Keratinocyte (primary cell): Measurements from ENCODE around the gene RNF212. TPM values are rescaled to one million over a fixed set of nuclear protein-coding genes. Genes with fewer than 3 reads are reported as not detected.

Source experiments
- DNase-seq: peaks from one replicate; pipeline ENCODE4 v3.0.0-alpha.2; 2011; ENCODE audit warnings: low read depth, missing footprints, low spot score
- FAIRE-seq: peaks from 2 replicates; lab custom pipeline; 2011; peaks lifted over from hg19 to GRCh38; lab: Jason Lieb, UNC
- H2AFZ ChIP-seq: 2 replicates; pipeline ENCODE4 v1.6.0; 2012; ENCODE audit warnings: low read length, control low read depth, inconsistent platforms; ENCODE audit not compliant: control insufficient read depth
- H3K27ac ChIP-seq: 2 replicates; pipeline ENCODE4 v1.5.1; 2011; ENCODE audit warnings: low read length; ENCODE audit not compliant: control insufficient read depth, insufficient read depth
- H3K27me3 ChIP-seq: 3 replicates; pipeline ENCODE4 v1.6.0; 2011; ENCODE audit warnings: low read length; ENCODE audit not compliant: control insufficient read depth, insufficient read depth; ENCODE audit errors: extremely low read depth
- H3K36me3 ChIP-seq, 2 experiments: 2 replicates in 1 of 2; 3 replicates in 1 of 2; pipeline ENCODE4 v1.5.1; 2011; ENCODE audit warnings: low read length in 2 of 2, mild to moderate bottlenecking in 1 of 2; ENCODE audit not compliant: control insufficient read depth in 2 of 2, insufficient read depth in 2 of 2; ENCODE audit errors: extremely low read depth in 1 of 2
- H3K4me1 ChIP-seq: 3 replicates; pipeline ENCODE4 v1.5.1; 2011; ENCODE audit warnings: low read length; ENCODE audit not compliant: control insufficient read depth, insufficient read depth; ENCODE audit errors: extremely low read depth
- H3K4me2 ChIP-seq: 3 replicates; pipeline ENCODE4 v1.6.0; 2011; ENCODE audit warnings: low read depth, low read length; ENCODE audit not compliant: control insufficient read depth, insufficient read depth; ENCODE audit errors: extremely low read depth
- H3K4me3 ChIP-seq, 3 experiments: fragments of 200-600 bp in 1 of 3; sonication (generic) in 1 of 3; 2 replicates in 2 of 3; 3 replicates in 1 of 3; pipeline ENCODE4 v1.5.1; 2011 to 2016; ENCODE audit warnings: low read length in 3 of 3, mild to moderate bottlenecking in 3 of 3, control low read depth in 2 of 3, inconsistent platforms in 1 of 3, low read depth in 1 of 3, mixed read lengths in 1 of 3, mixed run types in 1 of 3, moderate library complexity in 1 of 3; ENCODE audit not compliant: control insufficient read depth in 2 of 3, insufficient read depth in 2 of 3; ENCODE audit errors: extremely low read depth in 1 of 3
- H3K79me2 ChIP-seq: 2 replicates; pipeline ENCODE4 v1.6.0; 2012; ENCODE audit warnings: low read length; ENCODE audit not compliant: control insufficient read depth, insufficient read depth
- H3K9ac ChIP-seq: 3 replicates; pipeline ENCODE4 v1.6.0; 2011; ENCODE audit warnings: low read length; ENCODE audit not compliant: control insufficient read depth, insufficient read depth; ENCODE audit errors: extremely low read depth
- H3K9me1 ChIP-seq: 3 replicates; pipeline ENCODE4 v1.6.0; 2011; ENCODE audit warnings: low read length; ENCODE audit not compliant: control insufficient read depth, insufficient read depth; ENCODE audit errors: extremely low read depth
- H3K9me3 ChIP-seq: 2 replicates; pipeline ENCODE4 v1.5.1; 2012; ENCODE audit warnings: low read depth, low read length; ENCODE audit not compliant: control insufficient read depth
- H4K20me1 ChIP-seq: 3 replicates; pipeline ENCODE4 v1.6.0; 2011; ENCODE audit warnings: low read length; ENCODE audit not compliant: control insufficient read depth, insufficient read depth; ENCODE audit errors: extremely low read depth
- EZH2 ChIP-seq: IDR thresholded peaks from one replicate; pipeline ENCODE4 v1.6.1; 2012; ENCODE audit warnings: inconsistent platforms, mild to moderate bottlenecking, low read length, moderate library complexity
- dilution Hi-C: fragments of 300-500 bp; cut with MboI; formaldehyde crosslinking; loops from one replicate; pipeline ENCODE4 v1.7.0; 2020; ENCODE audit warnings: low sequenced_read_pairs; ENCODE audit not compliant: extremely low pct_ligation_motif_present
- polyA plus RNA-seq, 5 experiments: library from polyadenylated mRNA; depleted of rRNA in 3 of 5; stranded (reverse) in 3 of 5; stranded (forward) in 1 of 5; unstranded in 1 of 5; fragments of >200 nt; gene quantifications; 1 replicate in 1 of 5; 2 replicates in 3 of 5; 3 replicates in 1 of 5; pipeline versions ENCODE4 v1.2.1 to v1.2.3, GENCODE V29; 2011 to 2012; ENCODE audit warnings: missing spikeins in 2 of 5, low read depth in 1 of 5, low replicate concordance in 1 of 5
- TF ChIP-seq, protein P1 (sequence below), 3 experiments: IDR thresholded peaks in 1 of 3; conservative IDR thresholded peaks in 1 of 3; optimal IDR thresholded peaks in 1 of 3; 2 replicates in 2 of 3; 3 replicates in 1 of 3; pipeline versions ENCODE3 to v1.5.1; 2011; ENCODE audit warnings: low read length in 3 of 3, mild to moderate bottlenecking in 3 of 3, moderate library complexity in 2 of 3, control low read depth in 1 of 3, inconsistent platforms in 1 of 3; ENCODE audit not compliant: insufficient read depth in 2 of 3; ENCODE audit errors: extremely low read depth in 1 of 3

RNF212 gene
- polyA plus RNA-seq, 1 donor (not counting 4 experiments of a cell fraction or from before 2014, with no cell fraction given) = 0.16 TPM

DNA sequence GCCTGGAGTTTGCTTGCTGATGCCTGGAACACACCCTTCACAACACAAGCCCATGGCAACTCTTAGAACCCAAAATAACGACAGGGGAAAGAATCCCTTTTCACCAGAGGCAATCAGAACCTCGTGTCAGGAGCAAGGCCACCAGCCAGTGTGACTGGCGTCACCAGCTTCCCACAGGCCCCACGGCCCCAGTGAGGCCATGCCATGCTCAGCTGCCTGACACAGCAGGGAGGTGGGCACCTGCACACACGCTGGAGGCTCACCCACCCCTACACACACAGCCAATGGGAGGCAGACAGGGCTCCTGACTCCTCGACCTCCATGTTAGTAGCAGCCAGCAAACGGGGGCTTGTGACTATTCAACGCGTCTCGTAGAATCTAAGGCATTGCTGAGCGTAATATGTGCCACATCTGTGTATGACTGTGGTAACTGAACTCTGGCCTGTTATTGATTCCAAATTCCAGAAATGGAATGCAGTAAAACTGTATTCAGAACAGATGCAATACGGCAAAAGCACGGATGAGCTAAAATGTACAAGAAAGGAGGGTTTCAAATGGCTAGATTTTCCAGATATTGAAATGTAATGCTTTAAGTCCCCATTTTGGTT is 28.5 kb downstream of the RNF212 start:
- H3K4me3 ChIP-seq = no peak overlapping the region
- TF ChIP-seq, protein P1, sequence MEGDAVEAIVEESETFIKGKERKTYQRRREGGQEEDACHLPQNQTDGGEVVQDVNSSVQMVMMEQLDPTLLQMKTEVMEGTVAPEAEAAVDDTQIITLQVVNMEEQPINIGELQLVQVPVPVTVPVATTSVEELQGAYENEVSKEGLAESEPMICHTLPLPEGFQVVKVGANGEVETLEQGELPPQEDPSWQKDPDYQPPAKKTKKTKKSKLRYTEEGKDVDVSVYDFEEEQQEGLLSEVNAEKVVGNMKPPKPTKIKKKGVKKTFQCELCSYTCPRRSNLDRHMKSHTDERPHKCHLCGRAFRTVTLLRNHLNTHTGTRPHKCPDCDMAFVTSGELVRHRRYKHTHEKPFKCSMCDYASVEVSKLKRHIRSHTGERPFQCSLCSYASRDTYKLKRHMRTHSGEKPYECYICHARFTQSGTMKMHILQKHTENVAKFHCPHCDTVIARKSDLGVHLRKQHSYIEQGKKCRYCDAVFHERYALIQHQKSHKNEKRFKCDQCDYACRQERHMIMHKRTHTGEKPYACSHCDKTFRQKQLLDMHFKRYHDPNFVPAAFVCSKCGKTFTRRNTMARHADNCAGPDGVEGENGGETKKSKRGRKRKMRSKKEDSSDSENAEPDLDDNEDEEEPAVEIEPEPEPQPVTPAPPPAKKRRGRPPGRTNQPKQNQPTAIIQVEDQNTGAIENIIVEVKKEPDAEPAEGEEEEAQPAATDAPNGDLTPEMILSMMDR (optimal IDR thresholded peaks at IDR 0.05 in 1 of 3, IDR thresholded peaks at IDR 0.05 in 1 of 3, conservative IDR thresholded peaks at IDR 0.05 in 1 of 3; ENCODE audit: extremely low read depth in 1 of 3, insufficient read depth in 2 of 3, low read length in 3 of 3) = no peak
- no peak for TF ChIP-seq EZH2
- no peak overlapping the region for H3K9ac ChIP-seq
- no peak overlapping the region for H3K27ac ChIP-seq
- H3K4me2 ChIP-seq = no peak overlapping the region
- no peak overlapping the region for H2AFZ ChIP-seq
- dilution Hi-C loops = no loop called here
- no peaks in the 10 kb centered on the region for H3K9me1 ChIP-seq
- no peaks in the 10 kb centered on the region for H3K79me2 ChIP-seq
- no peaks in the 10 kb centered on the region for H3K9me3 ChIP-seq
- no peak for DNase-seq
- no peak for FAIRE-seq
- H3K4me1 ChIP-seq = peaks cover 22% of the 10 kb centered on the region
- no peaks in the 10 kb centered on the region for H3K36me3 ChIP-seq
- H4K20me1 ChIP-seq = no peaks in the 10 kb centered on the region
- peaks cover 18% of the 10 kb centered on the region for H3K27me3 ChIP-seq

GRCh38 chr4:1084394-1084793 is 29.0 kb downstream of the RNF212 start:
- H3K27me3 ChIP-seq = peaks cover 21% of the 10 kb centered on the region
- H3K4me1 ChIP-seq = peaks cover 22% of the 10 kb centered on the region
- H3K79me2 ChIP-seq = no peaks in the 10 kb centered on the region
- FAIRE-seq = no peak
- H3K9me1 ChIP-seq = no peaks in the 10 kb centered on the region
- no peak overlapping the region for H3K27ac ChIP-seq
- H3K9me3 ChIP-seq = no peaks in the 10 kb centered on the region
- H3K9ac ChIP-seq = no peak overlapping the region
- no peak for DNase-seq
- dilution Hi-C loops = no loop called here
- H3K4me2 ChIP-seq = no peak overlapping the region
- no peak overlapping the region for H2AFZ ChIP-seq
- H3K4me3 ChIP-seq = no peak overlapping the region
- H4K20me1 ChIP-seq = no peaks in the 10 kb centered on the region
- TF ChIP-seq EZH2 = no peak
- TF ChIP-seq, protein P1 (optimal IDR thresholded peaks at IDR 0.05 in 1 of 3, IDR thresholded peaks at IDR 0.05 in 1 of 3, conservative IDR thresholded peaks at IDR 0.05 in 1 of 3; ENCODE audit: extremely low read depth in 1 of 3, insufficient read depth in 2 of 3, low read length in 3 of 3) = no peak
- no peaks in the 10 kb centered on the region for H3K36me3 ChIP-seq
